ENCODE measurements around the gene PDCD1. TPM values are rescaled to one million over a fixed set of nuclear protein-coding genes. Genes with fewer than 3 reads are reported as not detected.

PDCD1 gene
- total RNA-seq, 1 donor from 2014 or later, result not detected

DNA sequence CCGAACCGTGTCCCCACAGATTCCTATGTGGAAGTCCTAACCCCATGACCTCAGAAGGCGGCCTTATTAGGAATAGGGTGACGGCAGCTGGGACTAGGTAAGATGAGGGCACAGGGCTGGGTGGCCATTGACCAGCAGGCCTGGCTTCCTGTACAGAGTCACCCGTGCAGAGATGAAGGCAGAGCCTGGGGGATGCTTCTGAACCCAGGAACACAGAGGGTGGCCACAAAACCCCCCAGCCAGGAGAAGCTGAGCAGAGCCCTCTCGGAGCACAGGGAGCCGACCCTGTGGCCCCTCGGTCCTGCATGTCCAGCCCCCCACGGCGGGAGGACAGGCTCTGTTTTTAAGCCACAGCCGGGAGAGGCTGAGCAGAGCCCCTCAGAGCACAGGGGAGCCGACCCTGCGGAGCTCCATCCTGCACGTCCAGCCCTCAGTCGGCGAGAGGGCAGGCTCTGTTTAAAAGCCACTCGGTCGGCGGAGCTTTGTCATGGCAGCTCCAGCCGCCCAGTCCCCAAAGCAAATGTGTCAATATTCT, 2.7 kb downstream of the PDCD1 start:
- TF ChIP-seq, protein P1, sequence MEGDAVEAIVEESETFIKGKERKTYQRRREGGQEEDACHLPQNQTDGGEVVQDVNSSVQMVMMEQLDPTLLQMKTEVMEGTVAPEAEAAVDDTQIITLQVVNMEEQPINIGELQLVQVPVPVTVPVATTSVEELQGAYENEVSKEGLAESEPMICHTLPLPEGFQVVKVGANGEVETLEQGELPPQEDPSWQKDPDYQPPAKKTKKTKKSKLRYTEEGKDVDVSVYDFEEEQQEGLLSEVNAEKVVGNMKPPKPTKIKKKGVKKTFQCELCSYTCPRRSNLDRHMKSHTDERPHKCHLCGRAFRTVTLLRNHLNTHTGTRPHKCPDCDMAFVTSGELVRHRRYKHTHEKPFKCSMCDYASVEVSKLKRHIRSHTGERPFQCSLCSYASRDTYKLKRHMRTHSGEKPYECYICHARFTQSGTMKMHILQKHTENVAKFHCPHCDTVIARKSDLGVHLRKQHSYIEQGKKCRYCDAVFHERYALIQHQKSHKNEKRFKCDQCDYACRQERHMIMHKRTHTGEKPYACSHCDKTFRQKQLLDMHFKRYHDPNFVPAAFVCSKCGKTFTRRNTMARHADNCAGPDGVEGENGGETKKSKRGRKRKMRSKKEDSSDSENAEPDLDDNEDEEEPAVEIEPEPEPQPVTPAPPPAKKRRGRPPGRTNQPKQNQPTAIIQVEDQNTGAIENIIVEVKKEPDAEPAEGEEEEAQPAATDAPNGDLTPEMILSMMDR (IDR thresholded peaks at IDR 0.05; ENCODE audit: insufficient read depth, low read length, severe bottlenecking), result no peak
- Histone ChIP-seq H3K4me3 (ENCODE audit: low read depth, low read length) (no peak overlapping the region), H3K36me3 (ENCODE audit: control insufficient read depth, insufficient read depth, low read length) (no peaks in the 10 kb centered on the region), H3K27me3 (ENCODE audit: control insufficient read depth, insufficient read depth, low read length) (no peaks in the 10 kb centered on the region)
- FAIRE-seq, result no peak
- DNase-seq (ENCODE audit: low read depth), result no peak

DNA sequence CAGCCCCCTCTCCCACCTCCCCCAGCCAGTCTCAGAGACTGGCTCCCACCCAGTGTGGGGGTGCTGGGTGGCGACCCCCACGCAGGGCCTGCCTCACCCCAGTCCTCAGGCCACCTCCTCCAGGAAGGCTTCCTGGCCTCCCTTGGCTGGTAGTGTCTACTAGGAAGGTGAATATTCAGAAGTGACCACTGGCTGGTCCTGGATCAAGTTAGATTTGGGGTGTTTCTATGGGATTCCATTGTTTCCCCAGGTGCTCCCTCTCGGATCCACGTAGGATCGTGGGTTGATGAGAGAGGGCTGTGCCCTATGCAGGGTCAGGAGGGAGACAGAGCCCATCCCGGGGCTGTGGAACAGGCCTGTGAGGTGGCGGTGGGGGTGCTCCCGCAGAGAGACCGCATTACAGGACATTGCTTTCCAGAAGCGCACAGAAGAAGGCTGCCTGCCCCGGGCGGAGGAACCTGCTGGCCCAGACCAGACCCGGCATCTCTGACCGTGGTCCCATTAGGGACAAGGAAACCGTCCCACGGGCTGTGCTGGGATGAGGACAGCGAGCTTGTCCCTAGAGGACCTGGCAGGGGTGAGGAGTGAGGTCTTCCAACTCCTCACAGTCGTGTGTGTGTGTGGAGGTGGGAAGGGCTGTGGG, 3.3 kb downstream of the PDCD1 start:
- H3K36me3 ChIP-seq (ENCODE audit: control insufficient read depth, insufficient read depth, low read length), result no peaks in the 10 kb centered on the region
- no peaks in the 10 kb centered on the region for H3K27me3 ChIP-seq (ENCODE audit: control insufficient read depth, insufficient read depth, low read length)
- FAIRE-seq (no peak), DNase-seq (ENCODE audit: low read depth) (no peak)
- TF ChIP-seq, protein P1 (IDR thresholded peaks at IDR 0.05; ENCODE audit: insufficient read depth, low read length, severe bottlenecking), result no peak
- no peak overlapping the region for H3K4me3 ChIP-seq (ENCODE audit: low read depth, low read length)

DNA sequence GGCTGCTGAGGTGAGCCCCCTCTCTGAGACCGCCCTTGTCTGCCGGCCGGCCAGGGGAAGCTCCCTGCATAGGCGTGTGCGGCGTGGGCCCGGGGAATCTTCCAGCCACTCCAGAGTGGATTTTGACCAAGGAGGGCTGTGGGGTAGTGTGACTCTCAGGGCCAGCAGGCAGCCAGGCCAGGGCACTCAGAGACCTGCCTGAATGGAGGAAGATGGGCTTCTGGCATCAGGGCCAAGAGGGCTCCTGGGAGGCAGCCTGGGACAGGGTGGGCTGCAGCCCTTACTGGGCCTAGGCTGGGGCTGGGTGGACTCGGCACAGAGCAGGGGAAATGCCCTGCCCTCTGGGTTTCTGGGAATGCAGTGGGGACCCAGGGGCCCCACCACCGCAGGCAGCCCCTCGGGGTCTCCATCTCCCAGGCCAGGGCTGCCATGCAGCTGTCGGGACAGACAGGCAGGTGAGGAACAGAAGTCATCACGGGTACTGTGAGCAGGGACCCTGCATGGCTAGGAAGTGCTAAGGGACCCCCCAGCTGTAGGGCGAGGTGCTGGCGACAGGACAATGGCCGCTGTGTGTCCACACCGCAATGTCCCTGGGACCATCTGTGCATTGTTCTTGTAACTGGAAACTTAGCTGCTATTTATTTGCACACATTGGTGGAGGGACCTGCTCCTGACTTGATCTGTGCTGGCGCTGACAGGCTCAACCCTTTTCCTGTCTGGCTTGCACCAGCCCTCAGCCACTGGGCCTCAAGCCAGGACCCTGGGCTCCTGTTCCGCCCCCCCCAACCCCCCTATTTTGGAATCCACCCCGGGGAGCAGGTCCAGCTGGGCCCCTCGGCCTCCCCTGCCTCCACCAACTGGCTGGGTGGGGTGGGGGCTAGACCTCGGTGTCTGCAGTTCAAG, 4.1 kb downstream of the PDCD1 start:
- Histone ChIP-seq H3K36me3 (ENCODE audit: control insufficient read depth, insufficient read depth, low read length) (no peaks in the 10 kb centered on the region), H3K27me3 (ENCODE audit: control insufficient read depth, insufficient read depth, low read length) (no peaks in the 10 kb centered on the region), H3K4me3 (ENCODE audit: low read depth, low read length) (no peak overlapping the region)
- DNase-seq (ENCODE audit: low read depth) (no peak), FAIRE-seq (no peak)
- TF ChIP-seq, protein P1 (IDR thresholded peaks at IDR 0.05; ENCODE audit: insufficient read depth, low read length, severe bottlenecking), result no peak

DNA sequence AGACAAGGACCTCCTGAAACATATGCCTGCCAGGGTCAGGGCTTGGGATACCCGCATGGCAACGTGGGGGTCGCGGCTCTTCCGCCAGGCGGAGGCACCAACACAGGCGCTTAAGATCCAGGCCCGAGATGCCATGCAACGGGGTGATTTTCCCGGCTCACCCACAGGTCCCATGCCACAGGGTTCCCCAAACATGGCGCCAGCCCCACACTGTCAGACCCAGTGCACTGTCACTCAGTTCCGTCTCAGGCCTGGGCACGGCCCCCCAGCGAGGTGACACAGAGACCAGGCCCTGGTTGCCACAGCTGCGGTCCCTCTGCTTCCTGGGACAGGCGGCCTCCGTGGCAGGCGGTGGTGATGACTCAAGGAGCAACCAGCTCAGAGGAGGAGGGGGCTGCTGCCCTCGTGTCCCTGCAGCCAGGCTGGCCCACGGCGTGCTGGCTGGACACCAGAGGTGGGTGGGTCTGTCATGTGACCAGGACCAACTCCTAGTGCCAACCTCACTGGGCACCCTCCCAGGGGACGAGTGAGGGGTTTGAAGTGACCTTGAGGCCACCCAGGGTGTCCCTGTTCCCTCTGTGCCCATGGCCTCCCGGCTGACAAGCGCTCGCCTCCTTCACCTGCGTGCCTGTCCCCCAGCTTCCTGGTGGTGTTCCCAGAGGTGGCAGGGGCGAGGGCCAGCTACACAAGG, 4.9 kb downstream of the PDCD1 start:
- FAIRE-seq (no peak), DNase-seq (ENCODE audit: low read depth) (no peak)
- H3K36me3 ChIP-seq (ENCODE audit: control insufficient read depth, insufficient read depth, low read length), result no peaks in the 10 kb centered on the region
- TF ChIP-seq, protein P1 (IDR thresholded peaks at IDR 0.05; ENCODE audit: insufficient read depth, low read length, severe bottlenecking), result no peak
- H3K4me3 ChIP-seq (ENCODE audit: low read depth, low read length), result no peak overlapping the region
- H3K27me3 ChIP-seq (ENCODE audit: control insufficient read depth, insufficient read depth, low read length), result no peaks in the 10 kb centered on the region

DNA sequence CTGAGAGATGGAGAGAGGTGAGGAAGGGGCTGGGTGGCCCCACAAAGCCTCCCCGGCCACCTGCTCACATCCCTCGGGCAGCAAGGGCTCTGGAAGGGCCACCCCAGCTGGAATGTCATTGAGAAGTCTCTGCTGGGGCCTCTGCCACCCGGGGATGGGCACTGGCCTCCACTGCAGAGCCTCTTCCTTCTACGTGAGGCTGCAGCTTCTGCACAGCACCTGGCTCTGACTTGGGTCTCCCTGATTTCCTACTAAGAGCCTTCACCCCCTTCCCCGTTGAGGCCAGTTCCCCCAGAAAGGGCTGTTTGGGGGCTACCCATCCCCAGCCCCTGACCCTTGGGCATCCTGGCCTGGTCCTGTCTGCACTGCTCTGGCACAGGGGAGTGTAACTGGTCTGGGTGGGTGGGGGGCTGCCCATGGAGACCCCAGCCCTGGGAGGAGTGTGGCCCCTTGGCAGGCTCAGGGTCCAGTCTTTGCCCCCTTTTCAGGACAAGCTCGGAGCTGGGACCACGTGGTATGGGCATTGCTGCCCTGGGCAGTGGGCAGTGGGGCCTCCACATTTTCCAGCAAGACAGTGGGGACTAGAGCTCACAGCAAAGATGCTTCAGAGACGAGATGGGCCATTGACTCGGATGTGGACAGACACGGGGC, 5.6 kb downstream of the PDCD1 start:
- TF ChIP-seq, protein P1 (IDR thresholded peaks at IDR 0.05; ENCODE audit: insufficient read depth, low read length, severe bottlenecking), result no peak
- no peak overlapping the region for H3K4me3 ChIP-seq (ENCODE audit: low read depth, low read length)
- no peaks in the 10 kb centered on the region for H3K27me3 ChIP-seq (ENCODE audit: control insufficient read depth, insufficient read depth, low read length)
- DNase-seq (ENCODE audit: low read depth) (no peak), FAIRE-seq (no peak)
- no peaks in the 10 kb centered on the region for H3K36me3 ChIP-seq (ENCODE audit: control insufficient read depth, insufficient read depth, low read length)
